Measurements from ENCODE around the gene ERCC6.

Gene ERCC6

DNA sequence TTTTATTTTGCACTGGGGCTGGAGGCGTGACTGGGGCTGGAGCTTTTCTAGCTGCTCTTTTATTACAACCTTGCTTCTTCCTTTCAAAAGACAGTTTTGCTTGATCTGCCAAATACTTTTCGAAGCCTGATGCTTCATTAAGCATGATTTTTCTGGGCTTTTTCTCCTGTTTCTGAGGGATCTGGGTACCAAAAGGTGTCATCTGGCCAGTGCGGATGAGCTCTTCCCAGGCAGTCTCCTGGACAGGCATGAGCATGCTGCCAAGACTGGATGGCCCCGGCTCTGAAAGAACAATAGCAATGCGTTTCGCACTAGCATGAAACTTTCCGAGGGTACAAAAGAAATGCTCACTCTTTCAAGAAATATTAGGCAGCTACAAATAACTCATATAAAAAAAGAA is 14.4 kb downstream of the ERCC6 start:
- Histone ChIP-seq H3K9ac (ENCODE audit: low read length) (no peak overlapping the region), H3K27me3 (ENCODE audit: low read length) (no peaks in the 10 kb centered on the region), H3K79me2 (ENCODE audit: insufficient read depth, low read length) (no peaks in the 10 kb centered on the region), H3K36me3 (ENCODE audit: low read length) (peaks cover 7% of the 10 kb centered on the region; the same call in 1 of the 2 replicates), H2AFZ (ENCODE audit: low read depth, low read length, severe bottlenecking) (no peak overlapping the region), H3K4me2 (ENCODE audit: low read depth, low read length, poor library complexity, severe bottlenecking) (no peak overlapping the region), H3F3A (ENCODE audit: insufficient read depth) (no peaks in the 10 kb centered on the region), H4K20me1 (ENCODE audit: low read depth, low read length) (no peaks in the 10 kb centered on the region), H3K4me3 (ENCODE audit: insufficient read depth, low read length, poor library complexity, severe bottlenecking) (no peak overlapping the region), H3K27ac (ENCODE audit: low read depth, low read length) (no peak overlapping the region), H3K9me3 (ENCODE audit: insufficient read depth, low read length) (no peaks in the 10 kb centered on the region), H3K9me2 (replicated peaks; ENCODE audit: insufficient read depth, low read length) (no peaks in the 10 kb centered on the region)
- TF ChIP-seq EZH2phosphoT487 (conservative IDR thresholded peaks at IDR 0.05; ENCODE audit: low read length) (no peak), CTCF (IDR thresholded peaks at IDR 0.05; ENCODE audit: insufficient read depth, low read length, poor library complexity, severe bottlenecking) (no peak)

DNA sequence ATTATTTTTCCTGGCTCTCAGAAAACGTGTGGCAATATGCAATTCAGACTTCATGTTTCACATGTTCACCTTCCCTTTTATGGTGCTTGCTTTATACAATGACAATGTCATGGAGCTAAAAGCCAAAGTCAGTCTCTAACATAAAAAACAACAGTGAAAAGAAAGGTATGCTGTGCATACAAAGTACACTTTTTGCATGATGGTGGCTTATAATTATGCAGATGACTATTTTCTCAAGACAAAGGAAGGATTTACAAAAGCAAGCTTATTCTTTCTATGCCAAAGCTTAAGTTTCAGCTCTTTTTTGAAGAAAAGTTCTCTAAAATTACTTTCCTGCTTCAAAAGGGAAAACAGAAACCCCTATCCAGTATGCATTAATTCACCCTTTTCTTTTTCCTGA is 15.6 kb downstream of the ERCC6 start:
- no peak for TF ChIP-seq CTCF (IDR thresholded peaks at IDR 0.05; ENCODE audit: insufficient read depth, low read length, poor library complexity, severe bottlenecking)
- TF ChIP-seq EZH2phosphoT487 (conservative IDR thresholded peaks at IDR 0.05; ENCODE audit: low read length) = no peak

GRCh38 chr10:49521062-49521461 is 17.9 kb downstream of the ERCC6 start:
- H3K4me3 ChIP-seq (ENCODE audit: insufficient read depth, low read length, poor library complexity, severe bottlenecking) = no peak overlapping the region
- no peak overlapping the region for H3K4me2 ChIP-seq (ENCODE audit: low read depth, low read length, poor library complexity, severe bottlenecking)
- TF ChIP-seq CTCF (IDR thresholded peaks at IDR 0.05; ENCODE audit: insufficient read depth, low read length, poor library complexity, severe bottlenecking) (no peak), EZH2phosphoT487 (conservative IDR thresholded peaks at IDR 0.05; ENCODE audit: low read length) (no peak)
- H4K20me1 ChIP-seq (ENCODE audit: low read depth, low read length) = no peaks in the 10 kb centered on the region
- no peaks in the 10 kb centered on the region for H3K27me3 ChIP-seq (ENCODE audit: low read length)
- no peaks in the 10 kb centered on the region for H3K9me3 ChIP-seq (ENCODE audit: insufficient read depth, low read length)
- H3K79me2 ChIP-seq (ENCODE audit: insufficient read depth, low read length) = no peaks in the 10 kb centered on the region
- H3F3A ChIP-seq (ENCODE audit: insufficient read depth) = no peaks in the 10 kb centered on the region
- H3K9me2 ChIP-seq (replicated peaks; ENCODE audit: insufficient read depth, low read length) = no peaks in the 10 kb centered on the region
- H2AFZ ChIP-seq (ENCODE audit: low read depth, low read length, severe bottlenecking) = no peak overlapping the region
- H3K36me3 ChIP-seq (ENCODE audit: low read length) = no peaks in the 10 kb centered on the region; the same call in 1 of the 2 replicates
- H3K9ac ChIP-seq (ENCODE audit: low read length) = no peak overlapping the region
- no peak overlapping the region for H3K27ac ChIP-seq (ENCODE audit: low read depth, low read length)

More for the DNA sequence above, 15.6 kb downstream of the ERCC6 start:
- Histone ChIP-seq H3K9ac (ENCODE audit: low read length) (no peak overlapping the region), H3K79me2 (ENCODE audit: insufficient read depth, low read length) (no peaks in the 10 kb centered on the region), H3K36me3 (ENCODE audit: low read length) (peaks cover 7% of the 10 kb centered on the region; the same call in 1 of the 2 replicates), H3K9me2 (replicated peaks; ENCODE audit: insufficient read depth, low read length) (no peaks in the 10 kb centered on the region), H3K4me2 (ENCODE audit: low read depth, low read length, poor library complexity, severe bottlenecking) (no peak overlapping the region), H3K27me3 (ENCODE audit: low read length) (no peaks in the 10 kb centered on the region), H2AFZ (ENCODE audit: low read depth, low read length, severe bottlenecking) (no peak overlapping the region), H3K9me3 (ENCODE audit: insufficient read depth, low read length) (no peaks in the 10 kb centered on the region), H3K27ac (ENCODE audit: low read depth, low read length) (no peak overlapping the region), H3F3A (ENCODE audit: insufficient read depth) (no peaks in the 10 kb centered on the region), H3K4me3 (ENCODE audit: insufficient read depth, low read length, poor library complexity, severe bottlenecking) (no peak overlapping the region), H4K20me1 (ENCODE audit: low read depth, low read length) (no peaks in the 10 kb centered on the region)
